Thoracic aorta endothelial cell (primary cell): ENCODE data around the gene GRK7. TPM values are rescaled to one million over a fixed set of nuclear protein-coding genes. Genes with fewer than 3 reads are reported as not detected.

Source experiments
- small RNA-seq: library from RNA; depleted of rRNA; stranded (forward); fragments of <200 nt; gene quantifications from one replicate; pipeline ENCODE3, GENCODE V24; 2012
- total RNA-seq: library from RNA; depleted of rRNA; stranded (reverse); fragments of >200 nt; gene quantifications from 2 replicates; pipeline ENCODE4 v1.2.3, GENCODE V29; 2012

GRK7 gene, protein sequence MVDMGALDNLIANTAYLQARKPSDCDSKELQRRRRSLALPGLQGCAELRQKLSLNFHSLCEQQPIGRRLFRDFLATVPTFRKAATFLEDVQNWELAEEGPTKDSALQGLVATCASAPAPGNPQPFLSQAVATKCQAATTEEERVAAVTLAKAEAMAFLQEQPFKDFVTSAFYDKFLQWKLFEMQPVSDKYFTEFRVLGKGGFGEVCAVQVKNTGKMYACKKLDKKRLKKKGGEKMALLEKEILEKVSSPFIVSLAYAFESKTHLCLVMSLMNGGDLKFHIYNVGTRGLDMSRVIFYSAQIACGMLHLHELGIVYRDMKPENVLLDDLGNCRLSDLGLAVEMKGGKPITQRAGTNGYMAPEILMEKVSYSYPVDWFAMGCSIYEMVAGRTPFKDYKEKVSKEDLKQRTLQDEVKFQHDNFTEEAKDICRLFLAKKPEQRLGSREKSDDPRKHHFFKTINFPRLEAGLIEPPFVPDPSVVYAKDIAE (N-terminal part only)
- not detected in 2 replicates for total RNA-seq

DNA sequence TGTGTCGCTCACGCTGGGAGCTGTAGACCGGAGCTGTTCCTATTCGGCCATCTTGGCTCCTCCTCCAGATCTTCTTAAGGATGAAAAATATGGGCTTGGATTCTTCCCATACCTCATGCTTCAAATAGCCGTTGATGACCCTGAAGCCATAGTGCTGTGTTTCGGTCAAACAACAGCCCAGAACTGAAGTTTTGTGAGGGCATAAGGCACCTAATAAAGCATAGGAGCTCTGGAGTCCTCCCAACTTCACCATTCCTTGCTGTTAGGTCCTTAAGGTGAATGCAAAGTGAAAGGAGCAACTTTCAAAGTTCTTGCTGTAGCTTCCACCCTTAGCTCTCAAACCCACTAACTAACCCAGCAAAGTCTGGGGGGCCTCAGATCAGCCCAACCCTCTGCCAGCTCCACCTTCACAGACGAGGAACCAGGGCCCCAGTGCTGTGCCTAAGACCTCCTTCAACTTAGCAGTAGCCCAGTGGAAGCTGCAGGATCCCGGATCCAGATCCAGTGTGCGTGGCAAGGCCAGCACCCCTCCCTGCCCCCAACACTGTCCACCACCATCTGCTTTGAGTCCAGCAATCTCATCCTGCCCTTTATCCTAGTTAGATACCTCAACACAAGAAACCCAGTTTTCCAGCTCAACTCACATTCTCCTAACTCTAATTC is at the start of gene GRK7:
GRK7 (plus strand) TSS at position 321 of the 663 bp plus-strand sequence. CDS start 14,877 bp downstream, outside the sequence.

DNA sequence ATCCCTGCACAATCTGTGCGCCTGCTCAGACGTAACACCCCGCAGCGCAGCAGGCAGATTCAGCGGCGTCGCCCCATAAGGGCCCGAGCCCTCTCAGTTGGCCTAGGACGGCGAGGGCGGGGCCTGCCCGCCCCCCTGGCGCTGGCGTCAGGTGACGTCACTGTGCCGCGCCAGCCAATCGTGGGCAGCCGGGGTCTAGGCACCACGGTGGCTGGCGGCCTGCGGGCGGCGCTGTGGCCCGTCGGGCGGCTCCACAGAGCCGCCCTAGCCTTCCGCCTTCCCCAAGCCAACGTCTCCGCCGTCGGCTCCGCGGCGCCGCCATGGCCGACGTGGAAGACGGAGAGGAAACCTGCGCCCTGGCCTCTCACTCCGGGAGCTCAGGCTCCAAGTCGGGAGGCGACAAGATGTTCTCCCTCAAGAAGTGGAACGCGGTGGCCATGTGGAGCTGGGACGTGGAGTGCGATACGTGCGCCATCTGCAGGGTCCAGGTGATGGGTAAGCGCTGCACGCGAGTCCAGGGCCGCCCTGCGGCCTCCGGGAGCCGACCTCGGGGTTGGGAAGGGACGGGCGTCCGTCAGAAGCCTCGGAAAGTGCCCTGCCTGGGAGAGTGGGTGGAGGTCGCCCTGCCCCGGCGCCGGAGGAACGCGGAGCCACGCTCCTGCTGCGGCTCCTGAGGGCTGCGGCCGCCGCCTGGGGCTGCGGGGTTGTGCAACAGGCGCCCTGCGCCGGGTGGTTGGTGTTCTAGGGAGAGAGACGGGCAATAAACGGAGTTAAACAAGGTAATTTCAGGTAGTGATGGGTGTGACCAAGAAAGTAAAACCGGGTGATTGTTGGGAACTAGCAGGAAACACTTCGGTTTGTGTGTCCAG is 25.0 kb upstream of the GRK7 start, which contains the start of gene RNF7:
RNF7 (plus strand) TSS at position 277 of the 869 bp plus-strand sequence; CDS start at position 321, 44 bp downstream.

Small RNA genes lying within 50 kb of the gene (small RNA-seq; reads per million reads assigned to genes)
- gene AC112771.1, result not detected

Other genes with a start within 250 kb of the GRK7 start
- gene RNF7, start 25.1 kb upstream of the GRK7 start, total RNA-seq, result 51.7 and 67.3 TPM in 2 replicates
- 173 and 176 TPM in 2 replicates for gene ATP1B3, start 113.2 kb downstream of the GRK7 start, total RNA-seq